HG03520 (cell line): ENCODE measurements around the gene TBX2.
"Not testable (repeated sequence)": the region's sequence is repeated elsewhere in the genome, so short reads cannot be mapped to it uniquely, and the experiment has no call there.

Experiments
- ATAC-seq: cut with Tn5 transposase; IDR thresholded peaks from one replicate; pipeline ENCODE4 v1.9.1; 2021; ENCODE audit warnings: mild to moderate bottlenecking, moderate library complexity; ENCODE audit not compliant: unreplicated experiment

The TBX2 gene

GRCh38 chr17:61427567-61427966 is 27.9 kb downstream of the TBX2 start:
- ATAC-seq: no peak

- no peak for ATAC-seq
Observed at GRCh38 chr17:61429274-61429673, 29.6 kb downstream of the TBX2 start.

GRCh38 chr17:61429831-61430230 is 30.2 kb downstream of the TBX2 start:
- not testable (repeated sequence) for ATAC-seq

- no peak for ATAC-seq
Observed at GRCh38 chr17:61431594-61432311, 32.1 kb downstream of the TBX2 start.

GRCh38 chr17:61436273-61436672 is 36.6 kb downstream of the TBX2 start:
- no peak for ATAC-seq

GRCh38 chr17:61436995-61437704 is 37.5 kb downstream of the TBX2 start:
- no peak for ATAC-seq

- ATAC-seq: peak; percentile 48
Observed at GRCh38 chr17:61440697-61441096, 41.1 kb downstream of the TBX2 start.

- not testable (repeated sequence) for ATAC-seq
Observed at GRCh38 chr17:61441507-61441906, 41.9 kb downstream of the TBX2 start.

DNA sequence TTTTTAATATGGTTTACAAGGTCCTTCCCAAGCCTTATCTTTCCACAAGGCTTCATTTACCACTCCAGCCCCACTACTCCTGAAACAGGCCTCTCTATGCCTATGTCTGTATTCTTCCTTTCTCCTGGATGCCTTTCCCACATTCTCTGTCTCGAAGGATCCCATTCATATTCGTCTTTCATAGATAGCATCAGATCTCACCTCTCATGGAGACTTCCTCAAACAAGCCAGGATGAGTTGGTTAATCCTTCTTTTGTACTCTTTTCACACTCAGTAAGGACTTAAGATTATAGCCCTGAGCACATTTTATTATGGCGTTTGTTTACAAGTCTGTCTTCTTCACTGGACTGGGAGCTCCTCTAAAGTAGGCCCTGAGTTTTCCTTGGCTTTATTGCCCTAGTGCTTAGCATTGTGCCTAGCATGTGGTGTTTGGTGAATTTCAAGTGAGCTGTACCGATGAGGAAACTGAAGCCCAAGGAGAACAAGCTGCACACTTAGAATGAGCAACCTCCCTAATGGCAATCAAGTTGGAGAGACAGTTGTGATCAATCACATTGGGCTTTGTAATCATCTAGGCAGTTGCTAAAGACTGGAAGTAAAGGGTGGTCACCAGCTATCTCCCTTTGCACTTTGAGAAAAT is 42.6 kb downstream of the TBX2 start:
- no peak for ATAC-seq

DNA sequence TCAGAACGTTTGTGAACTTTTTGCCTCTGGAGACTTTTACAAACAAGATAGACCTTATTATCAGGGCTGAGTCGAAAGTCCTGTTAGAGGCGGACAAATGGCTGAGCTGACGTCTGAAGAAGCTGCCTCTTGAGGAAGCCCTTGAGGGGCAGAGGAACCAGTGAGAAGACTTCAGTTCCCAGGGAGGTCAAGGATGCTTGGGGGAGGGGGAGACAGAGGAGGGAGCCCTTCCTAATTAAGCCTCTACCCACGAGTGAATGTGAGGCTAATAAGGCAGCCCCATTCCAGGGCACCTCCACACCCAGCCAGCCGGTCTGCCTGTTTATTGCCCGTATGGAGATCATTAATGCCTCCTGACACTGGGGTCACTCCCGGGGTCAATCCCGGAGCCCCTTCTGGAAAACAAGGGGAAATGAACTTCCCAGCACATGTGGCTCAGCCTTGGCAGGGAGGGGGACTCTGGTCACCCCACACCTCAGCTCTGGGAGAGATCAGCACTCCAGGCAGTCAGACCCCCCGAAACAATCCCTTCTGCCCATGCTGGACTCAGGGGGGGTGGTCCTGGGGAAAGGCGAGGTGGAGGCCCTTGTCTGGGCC is 43.3 kb downstream of the TBX2 start:
- no peak for ATAC-seq

- no peak for ATAC-seq
Observed at GRCh38 chr17:61443475-61443882, 43.8 kb downstream of the TBX2 start.

DNA sequence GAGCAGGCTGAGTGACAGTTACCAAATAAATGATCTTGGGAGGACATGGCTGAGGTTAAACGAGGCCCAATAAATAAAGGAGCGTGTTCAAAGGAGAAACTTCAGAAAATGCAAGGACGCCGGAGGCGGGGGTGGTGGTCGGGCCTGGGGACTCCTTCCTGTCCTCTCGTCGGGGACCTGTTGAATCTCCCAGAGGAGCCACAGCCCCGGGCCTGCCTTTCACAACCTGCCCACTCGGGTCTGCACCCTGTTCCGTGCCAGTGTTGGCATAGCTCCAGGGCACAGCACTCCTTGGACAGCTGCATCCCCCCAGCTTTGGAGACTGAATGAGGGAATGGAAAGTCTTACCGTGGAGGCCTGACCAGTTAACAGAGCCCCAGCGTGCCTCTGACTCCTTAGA is 44.4 kb downstream of the TBX2 start:
- ATAC-seq: no peak

GRCh38 chr17:61444831-61445230 is 45.2 kb downstream of the TBX2 start:
- no peak for ATAC-seq

DNA sequence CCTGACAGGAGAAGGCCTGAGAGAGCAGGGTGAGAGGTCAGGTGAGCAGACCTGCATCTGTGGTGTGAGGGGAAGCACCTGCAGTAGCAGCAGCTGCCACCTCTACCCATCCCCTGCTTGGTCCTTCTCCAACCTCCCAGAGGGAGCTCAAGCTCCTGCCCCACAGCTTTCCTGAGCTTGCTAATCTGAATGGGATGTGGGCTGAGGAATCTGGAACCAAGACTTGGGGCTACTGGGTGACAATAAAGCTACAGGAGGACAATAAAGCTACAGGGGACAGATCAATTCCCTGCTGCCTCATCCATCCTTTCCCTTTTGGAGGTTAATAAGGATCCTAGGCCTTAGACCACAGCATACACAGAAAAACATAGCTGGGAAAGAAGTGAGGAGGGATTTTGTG is 47.7 kb downstream of the TBX2 start:
- no peak for ATAC-seq

GRCh38 chr17:61448042-61448441 is 48.4 kb downstream of the TBX2 start:
- ATAC-seq: no peak

GRCh38 chr17:61449140-61449539 is 49.5 kb downstream of the TBX2 start:
- not testable (repeated sequence) for ATAC-seq

GRCh38 chr17:61449707-61450640 is 50.3 kb downstream of the TBX2 start:
- ATAC-seq: no peak

- no peak for ATAC-seq
Observed at GRCh38 chr17:61450641-61451537, 51.2 kb downstream of the TBX2 start.

DNA sequence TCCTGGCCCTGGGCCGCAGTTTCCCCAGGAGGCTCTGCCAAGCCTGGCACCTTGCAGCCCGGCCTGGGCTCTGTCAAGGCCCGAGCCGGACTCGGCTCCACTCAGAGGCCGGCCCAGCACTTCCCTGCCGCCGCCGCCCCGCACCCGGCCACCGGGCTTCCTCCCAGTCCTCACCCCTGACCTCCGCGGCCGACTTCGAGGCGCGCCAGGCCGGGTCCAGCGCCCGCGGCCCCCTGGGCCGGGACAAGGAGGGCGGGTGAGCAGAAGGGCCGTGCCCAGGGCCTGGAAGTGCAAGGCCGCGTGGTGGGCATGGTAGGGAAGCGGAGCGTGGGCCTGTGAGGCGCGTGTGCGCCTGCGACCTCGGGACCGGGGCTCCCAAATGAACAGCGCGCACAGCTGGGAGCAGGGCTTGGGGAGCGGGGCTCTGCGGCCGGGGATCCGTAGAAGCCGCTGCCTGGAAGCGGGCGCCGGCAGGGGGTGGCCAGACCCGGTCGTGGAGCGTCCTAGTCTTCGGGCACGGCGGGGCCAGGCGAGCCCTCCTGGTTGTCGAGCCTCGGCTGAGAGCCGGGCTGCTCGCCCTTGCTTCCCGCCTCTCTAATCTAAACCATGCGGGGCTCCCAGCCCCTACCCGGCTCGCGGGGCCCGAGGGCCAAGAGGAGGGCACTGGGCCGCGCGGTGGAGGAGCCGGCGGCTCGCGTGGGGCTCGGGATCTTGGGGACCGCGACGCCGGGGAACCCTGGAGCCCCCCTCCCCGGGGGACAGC is 52.1 kb downstream of the TBX2 start:
- no peak for ATAC-seq
